K562 (cell line): ENCODE results near the gene IFNK. TPM values are rescaled to one million over a fixed set of nuclear protein-coding genes. Genes with fewer than 3 reads are reported as not detected.

Experiments used
- ATAC-seq: fragments of 200-7000 bp; cut with Tn5 transposase; 3 replicates; pipeline ENCODE4 v1.9.1; 2020; ENCODE audit warnings: moderate library complexity
- BruUV-seq: library from RNA; stranded (reverse); fragments of 400-500 nt; replicated peaks from 2 replicates; lab custom pipeline; 2021; lab: Mats Ljungman, UMichigan
- CTCF ChIA-PET: fragments of 300-600 bp; formaldehyde crosslinking; extraction: SDS; loops from one replicate; lab custom pipeline; 2021; ENCODE audit warnings: low intra/inter-chr PET ratio; lab: Yijun Ruan, JAX
- POLR2A ChIA-PET: fragments of 300-600, 350-650 bp; sonication (Branson Sonifier 250); formaldehyde crosslinking; extraction: SDS; loops from one replicate; lab custom pipeline; 2021; ENCODE audit warnings: antibody characterized with exemption, inconsistent platforms; lab: Yijun Ruan, JAX
- DNase-seq, 4 experiments: peaks; one replicate each; pipeline versions ENCODE4 v3.0.0 to v3.0.0-alpha.2; 2011 to 2018; ENCODE audit warnings: low spot score in 3 of 4, mixed read lengths in 3 of 4; ENCODE audit errors: extremely low read depth in 1 of 4
- FAIRE-seq: peaks from 2 replicates; lab custom pipeline; 2011; peaks lifted over from hg19 to GRCh38; lab: Jason Lieb, UNC
- H2AFZ ChIP-seq: 2 replicates; pipeline ENCODE4 v1.6.0; 2011; ENCODE audit warnings: low read depth, low read length, control low read depth, inconsistent platforms
- H3K27ac ChIP-seq: fragments of 200-600 bp; 3 replicates; pipeline ENCODE4 v1.8.0; 2011; ENCODE audit warnings: low read depth, mild to moderate bottlenecking, control low read depth, inconsistent platforms, low read length, moderate library complexity, mixed read lengths; ENCODE audit errors: extremely low read depth
- H3K27me3 ChIP-seq, 2 experiments: fragments of 300-600 bp in 1 of 2; 2 replicates in 1 of 2; 3 replicates in 1 of 2; pipeline versions ENCODE4 v1.6.0 to v1.8.0; 2011; ENCODE audit warnings: inconsistent platforms in 2 of 2, low read length in 2 of 2, mild to moderate bottlenecking in 1 of 2, mixed read lengths in 1 of 2, moderate library complexity in 1 of 2; ENCODE audit not compliant: control insufficient read depth in 2 of 2, insufficient read depth in 2 of 2
- H3K36me3 ChIP-seq: fragments of 300-600 bp; 3 replicates; pipeline ENCODE4 v1.8.0; 2011; ENCODE audit warnings: mild to moderate bottlenecking, low read length, inconsistent platforms; ENCODE audit not compliant: control insufficient read depth, insufficient read depth
- H3K4me1 ChIP-seq, 2 experiments: fragments of 200-600 bp in 1 of 2; replicated peaks in 1 of 2; 2 replicates in 1 of 2; 3 replicates in 1 of 2; pipeline versions ENCODE4 v1.5.1 to v1.8.0; 2011; ENCODE audit warnings: inconsistent platforms in 2 of 2, low read length in 2 of 2, mild to moderate bottlenecking in 1 of 2, mixed read lengths in 1 of 2, moderate library complexity in 1 of 2; ENCODE audit not compliant: control insufficient read depth in 2 of 2, insufficient read depth in 2 of 2
- H3K4me2 ChIP-seq: 2 replicates; pipeline ENCODE4 v1.6.1; 2011; ENCODE audit warnings: low read length, control low read depth, inconsistent platforms, mixed read lengths; ENCODE audit not compliant: insufficient read depth
- H3K4me3 ChIP-seq: fragments of 200-600 bp; sonication (generic), shearing (Covaris generic); 2 replicates; pipeline ENCODE4 v1.5.1; 2016; ENCODE audit warnings: control low read depth, inconsistent platforms
- H3K79me2 ChIP-seq: fragments of 200-600 bp; 3 replicates; pipeline ENCODE4 v1.8.0; 2011; ENCODE audit warnings: low read length, inconsistent platforms; ENCODE audit not compliant: control insufficient read depth, insufficient read depth
- H3K9ac ChIP-seq, 2 experiments: 2 replicates each; pipeline versions ENCODE4 v1.6.0 to v1.6.1; 2011; ENCODE audit warnings: low read depth in 2 of 2, low read length in 2 of 2, control low read depth in 1 of 2, inconsistent platforms in 1 of 2, mild to moderate bottlenecking in 1 of 2, mixed read lengths in 1 of 2; ENCODE audit not compliant: insufficient read depth in 1 of 2
- H3K9me1 ChIP-seq: one replicate; pipeline ENCODE4 v1.6.0; 2011; ENCODE audit warnings: inconsistent platforms, mild to moderate bottlenecking, low read length, moderate library complexity; ENCODE audit not compliant: control insufficient read depth, insufficient read depth
- H3K9me3 ChIP-seq: replicated peaks from 2 replicates; pipeline ENCODE4 v1.5.1; 2011; ENCODE audit warnings: low read depth, low read length, inconsistent platforms; ENCODE audit not compliant: control insufficient read depth, insufficient read depth
- H4K20me1 ChIP-seq: replicated peaks from 2 replicates; pipeline ENCODE4 v1.6.1; 2011; ENCODE audit warnings: low read length, inconsistent platforms, mixed read lengths; ENCODE audit not compliant: control insufficient read depth, insufficient read depth
- BCL6 ChIP-seq: fragments of 250-450 bp; sonication (Bioruptor Pico); IDR thresholded peaks from 2 replicates; pipeline ENCODE4 v1.4.0; 2020
- CHAMP1 ChIP-seq: fragments of 450-650 bp; IDR thresholded peaks from 2 replicates; pipeline ENCODE4 v1.6.1; 2016; ENCODE audit warnings: mild to moderate bottlenecking
- EP400 ChIP-seq: fragments of 450-650 bp; IDR thresholded peaks from 2 replicates; pipeline ENCODE4 v1.6.1; 2017; ENCODE audit warnings: antibody characterized with exemption, mild to moderate bottlenecking, moderate library complexity
- FOXA3 ChIP-seq, 2 experiments: fragments of 450-650 bp in 1 of 2; sonication (generic) in 1 of 2; formaldehyde crosslinking; IDR thresholded peaks in 1 of 2; conservative IDR thresholded peaks in 1 of 2; 2 replicates each; pipeline versions ENCODE4 v1.4.0 to v1.8.0; 2020 to 2022; ENCODE audit warnings: mild to moderate bottlenecking in 2 of 2, missing genetic modification reagents in 1 of 2
- HDAC3 ChIP-seq: fragments of 450-650 bp; IDR thresholded peaks from 2 replicates; pipeline ENCODE4 v1.6.1; 2018; ENCODE audit warnings: borderline replicate concordance, mild to moderate bottlenecking, moderate library complexity; ENCODE audit not compliant: partially characterized antibody
- POU5F1 ChIP-seq: fragments of 150-350 bp; IDR thresholded peaks from 2 replicates; pipeline ENCODE4 v1.6.1; 2014; ENCODE audit warnings: borderline replicate concordance, low read length, low read depth, mild to moderate bottlenecking; ENCODE audit not compliant: partially characterized antibody
- TCFL5 ChIP-seq: fragments of 250-450 bp; sonication (Bioruptor Pico); conservative IDR thresholded peaks from 2 replicates; pipeline ENCODE4 v1.6.1; 2021; ENCODE audit warnings: mild to moderate bottlenecking, moderate library complexity, matching md5 sums
- VEZF1 ChIP-seq: fragments of 200-800 bp; sonication (Bioruptor generic); IDR thresholded peaks from 2 replicates; pipeline ENCODE4 v1.6.1; 2017; ENCODE audit warnings: missing genetic modification characterization, missing compliant biosample characterization
- ZMIZ1 ChIP-seq, 2 experiments: fragments of 150-350 bp in 1 of 2; IDR thresholded peaks; 2 replicates each; pipeline ENCODE4 v1.6.1; 2012 to 2016; ENCODE audit warnings: low read depth in 2 of 2, low read length in 2 of 2, mild to moderate bottlenecking in 1 of 2, moderate library complexity in 1 of 2
- ZNF277 ChIP-seq: fragments of 250-450 bp; sonication (Bioruptor Pico); IDR thresholded peaks from 2 replicates; pipeline ENCODE4 v1.8.0; 2022; ENCODE audit warnings: inconsistent platforms, mild to moderate bottlenecking, moderate library complexity, borderline replicate concordance
- WGBS: fragments of 100-300 bp; shearing (Covaris generic); methylation state at CpG from one replicate; pipeline ENCODE4 v1.1.6; 2016; ENCODE audit warnings: low coverage, mixed read lengths; ENCODE audit not compliant: insufficient coverage; ENCODE audit errors: missing lambda C conversion rate; 5-methylcytosine and 5-hydroxymethylcytosine counted together
- in situ Hi-C: fragments of 300-500 bp; cut with MboI; formaldehyde crosslinking; loops from 4 replicates; pipeline ENCODE4 v1.15.0; 2018; ENCODE audit warnings: inconsistent platforms, mixed read lengths
- intact Hi-C: fragments of 100-400 bp; cut with micrococcal nuclease; formaldehyde crosslinking; loops from 2 replicates; pipeline ENCODE4 v1.14.2; 2022
- polyA plus RNA-seq, 8 experiments: library from polyadenylated mRNA; depleted of rRNA in 4 of 8; stranded (reverse) in 5 of 8; unstranded in 3 of 8; fragments of >200 nt; fragmentation: Nextera tagmentation in 2 of 8; fragmentation: Illumina TruSeq in 1 of 8; extraction: Ambion mirVana in 2 of 8; extraction: Trizol in 1 of 8; gene quantifications; 2 replicates each; pipeline versions ENCODE4 v1.2.1 to v1.2.3, GENCODE V29; 2011 to 2014; ENCODE audit warnings: inconsistent platforms in 1 of 8, missing spikeins in 1 of 8
- total RNA-seq, 7 experiments: library from RNA; depleted of rRNA in 6 of 7; stranded (reverse); fragments of >200 nt in 6 of 7; fragmentation: Illumina TruSeq in 2 of 7; extraction: Trizol in 2 of 7; gene quantifications; 2 replicates each; pipeline versions ENCODE4 v1.2.1 to v1.2.3, GENCODE V29; 2011 to 2021; ENCODE audit warnings: low replicate concordance in 1 of 7
- TF ChIP-seq, protein P1 (sequence below): fragments of 250-450 bp; sonication (Bioruptor Pico); IDR thresholded peaks from 2 replicates; pipeline ENCODE4 v1.8.0; 2021; ENCODE audit warnings: mild to moderate bottlenecking, moderate library complexity

IFNK gene
- total and polyA plus RNA-seq, 9 of the 15 experiments (the other 6 are each of a cell fraction or from before 2014, with no cell fraction given) = 0.11 TPM; not detected in 8

- ATAC-seq (no peak), DNase-seq (no peak), FAIRE-seq (no peak)
- Histone ChIP-seq H3K27me3 (no peaks in the 10 kb centered on the region), H3K36me3 (0 out of 3 replicates have a peak, but pooled peaks cover 4% of the 10 kb centered on the region), H3K4me2 (no peak overlapping the region), H3K4me3 (no peak overlapping the region), H2AFZ (no peak overlapping the region), H3K9ac (no peak overlapping the region), H4K20me1 (no peaks in the 10 kb centered on the region), H3K9me1 (no peaks in the 10 kb centered on the region), H3K4me1 (peaks cover 0 to 3% of the 10 kb centered on the region in 2 experiments; a peak in 3 of 5 replicates), H3K9me3 (no peaks in the 10 kb centered on the region), H3K27ac (no peak overlapping the region), H3K79me2 (peaks cover 43% of the 10 kb centered on the region)
- CTCF ChIA-PET = no interaction called here
- intact Hi-C loops = no loop called here
- WGBS = no CpG with 5 or more reads among the region's 1 CpG
- in situ Hi-C loops = no loop called here
- POLR2A ChIA-PET = no interaction called here
- no TSS peak for BruUV-seq
- TF ChIP-seq, protein P1, sequence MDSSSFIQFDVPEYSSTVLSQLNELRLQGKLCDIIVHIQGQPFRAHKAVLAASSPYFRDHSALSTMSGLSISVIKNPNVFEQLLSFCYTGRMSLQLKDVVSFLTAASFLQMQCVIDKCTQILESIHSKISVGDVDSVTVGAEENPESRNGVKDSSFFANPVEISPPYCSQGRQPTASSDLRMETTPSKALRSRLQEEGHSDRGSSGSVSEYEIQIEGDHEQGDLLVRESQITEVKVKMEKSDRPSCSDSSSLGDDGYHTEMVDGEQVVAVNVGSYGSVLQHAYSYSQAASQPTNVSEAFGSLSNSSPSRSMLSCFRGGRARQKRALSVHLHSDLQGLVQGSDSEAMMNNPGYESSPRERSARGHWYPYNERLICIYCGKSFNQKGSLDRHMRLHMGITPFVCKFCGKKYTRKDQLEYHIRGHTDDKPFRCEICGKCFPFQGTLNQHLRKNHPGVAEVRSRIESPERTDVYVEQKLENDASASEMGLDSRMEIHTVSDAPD (CRISPR knock-in tag) = no peak
- TF ChIP-seq ZNF277 (CRISPR knock-in tag) (no peak), TCFL5 (no peak), EP400 (no peak), POU5F1 (no peak), ZMIZ1 (IDR thresholded peaks at IDR 0.05; ENCODE audit: low read depth in 2 of 2, low read length in 2 of 2) (no peak), FOXA3 (CRISPR knock-in tag; conservative IDR thresholded peaks at IDR 0.05 in 1 of 2, IDR thresholded peaks at IDR 0.05 in 1 of 2) (no peak), BCL6 (CRISPR knock-in tag) (no peak), HDAC3 (no peak), CHAMP1 (no peak), VEZF1 (no peak)
Measured at GRCh38 chr9:27491154-27491553, 32.9 kb upstream of the IFNK start.
